GM21825 (cell line): Measurements from ENCODE around the gene STK24.

Experiments
- ATAC-seq: cut with Tn5 transposase; IDR thresholded peaks from one replicate; pipeline ENCODE4 v1.9.1; 2021; ENCODE audit warnings: mild to moderate bottlenecking, moderate library complexity; ENCODE audit not compliant: unreplicated experiment

The STK24 gene

GRCh38 chr13:98514288-98514687 lies 62.6 kb downstream of the STK24 start:
- no peak for ATAC-seq

GRCh38 chr13:98513837-98514236 lies 63.1 kb downstream of the STK24 start:
- no peak for ATAC-seq

GRCh38 chr13:98512774-98513665 lies 63.9 kb downstream of the STK24 start:
- ATAC-seq: no peak

- ATAC-seq: no peak
Observed at GRCh38 chr13:98511435-98511834, 65.5 kb downstream of the STK24 start.

GRCh38 chr13:98510156-98510509 lies 66.8 kb downstream of the STK24 start:
- ATAC-seq: no peak

- ATAC-seq: peak; percentile 51
Observed at GRCh38 chr13:98509271-98510155, 67.4 kb downstream of the STK24 start.

- ATAC-seq: no peak
Observed at GRCh38 chr13:98508685-98509084, 68.2 kb downstream of the STK24 start.

- no peak for ATAC-seq
Observed at GRCh38 chr13:98508280-98508679, 68.6 kb downstream of the STK24 start.

GRCh38 chr13:98507282-98507797 lies 69.6 kb downstream of the STK24 start:
- ATAC-seq: no peak

GRCh38 chr13:98506728-98507230 lies 70.1 kb downstream of the STK24 start:
- ATAC-seq: no peak

- ATAC-seq: no peak
Observed at GRCh38 chr13:98506322-98506721, 70.6 kb downstream of the STK24 start.

GRCh38 chr13:98505217-98505616 lies 71.7 kb downstream of the STK24 start:
- no peak for ATAC-seq

GRCh38 chr13:98504371-98504963 lies 72.4 kb downstream of the STK24 start:
- peak; percentile 63 for ATAC-seq

- no peak for ATAC-seq
Observed at GRCh38 chr13:98504029-98504351, 72.9 kb downstream of the STK24 start.

- no peak for ATAC-seq
Observed at GRCh38 chr13:98503175-98504028, 73.5 kb downstream of the STK24 start.

- ATAC-seq: peak; percentile 77
Observed at GRCh38 chr13:98500963-98501421, 75.9 kb downstream of the STK24 start.

- no peak for ATAC-seq
Observed at GRCh38 chr13:98496966-98497365, 79.9 kb downstream of the STK24 start.

- no peak for ATAC-seq
Observed at GRCh38 chr13:98496479-98496791, 80.5 kb downstream of the STK24 start.

GRCh38 chr13:98495627-98496478 lies 81.1 kb downstream of the STK24 start:
- no peak for ATAC-seq
